SK-N-MC (cell line): Measurements from ENCODE around the gene TMEM40.

ENCODE experiments used
- EZH2 ChIP-seq: fragments of 200-600 bp; sonication (generic); IDR thresholded peaks from one replicate; pipeline ENCODE4 v1.6.1; 2017; ENCODE audit warnings: antibody characterized with exemption
- POLR2AphosphoS5 ChIP-seq: IDR thresholded peaks from 2 replicates; pipeline ENCODE4 v1.6.1; 2012; ENCODE audit warnings: mild to moderate bottlenecking, low read depth, low read length, borderline replicate concordance

DNA sequence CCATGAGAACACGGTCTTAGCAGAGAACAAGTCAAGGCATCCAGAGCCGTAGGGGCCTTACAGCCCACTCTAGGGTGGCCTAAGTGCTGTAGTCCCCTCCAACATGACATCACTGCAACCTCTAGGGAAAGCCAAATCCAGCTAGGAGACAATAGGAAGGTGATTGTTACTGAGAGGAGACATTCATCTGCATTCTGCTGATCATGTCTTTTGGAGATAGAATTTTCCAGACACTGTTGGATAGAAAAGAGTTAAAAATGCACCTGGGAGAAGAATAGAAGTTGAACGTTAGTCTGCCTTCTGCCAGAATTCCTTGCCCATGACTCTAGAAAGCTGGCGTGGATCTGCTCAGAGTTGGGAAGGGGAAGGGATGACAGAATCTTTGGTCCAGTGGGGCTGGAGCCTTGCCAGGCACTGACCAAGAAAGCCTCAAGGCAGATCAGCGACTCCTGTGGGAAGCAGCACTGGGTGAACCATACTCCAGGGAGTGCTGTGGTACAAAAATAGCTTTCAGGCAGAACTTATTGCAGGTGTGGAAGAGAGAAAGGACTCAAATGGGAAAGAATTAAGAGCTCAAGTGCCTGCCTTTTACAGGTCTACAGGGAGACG is 50.4 kb downstream of the TMEM40 start:
- TF ChIP-seq POLR2AphosphoS5 = no peak
- TF ChIP-seq EZH2 = no peak
